ENCODE results near the gene SEPTIN6.
A peak's percentile ranks its signal among the peaks of the same experiment; 100 is the strongest.

SEPTIN6 gene

GRCh38 chrX:119655125-119655524 lies 37.8 kb downstream of the SEPTIN6 start:
- DNase-seq (ENCODE audit: low spot score): peak; percentile 47
- no peak for TF ChIP-seq CTCF (IDR thresholded peaks at IDR 0.05; ENCODE audit: borderline replicate concordance, control extremely low read depth, extremely low read depth, insufficient read depth, missing control alignments)
- in situ Hi-C loops (cut with MboI; ENCODE audit: low sequenced_read_pairs, unreplicated experiment): no loop called here

GRCh38 chrX:119654112-119654531 lies 38.8 kb downstream of the SEPTIN6 start:
- DNase-seq (ENCODE audit: low spot score): no peak
- in situ Hi-C loops (cut with MboI; ENCODE audit: low sequenced_read_pairs, unreplicated experiment): no loop called here
- TF ChIP-seq CTCF (IDR thresholded peaks at IDR 0.05; ENCODE audit: borderline replicate concordance, control extremely low read depth, extremely low read depth, insufficient read depth, missing control alignments): no peak

- no peak for TF ChIP-seq CTCF (IDR thresholded peaks at IDR 0.05; ENCODE audit: borderline replicate concordance, control extremely low read depth, extremely low read depth, insufficient read depth, missing control alignments)
- in situ Hi-C loops (cut with MboI; ENCODE audit: low sequenced_read_pairs, unreplicated experiment): no loop called here
- no peak for DNase-seq (ENCODE audit: low spot score)
These were observed 44.6 kb downstream of the SEPTIN6 start for GRCh38 chrX:119648421-119648775.

GRCh38 chrX:119647552-119648420 lies 45.2 kb downstream of the SEPTIN6 start:
- TF ChIP-seq CTCF (IDR thresholded peaks at IDR 0.05; ENCODE audit: borderline replicate concordance, control extremely low read depth, extremely low read depth, insufficient read depth, missing control alignments): no peak
- peak; percentile 71 for DNase-seq (ENCODE audit: low spot score)
- in situ Hi-C loops (cut with MboI; ENCODE audit: low sequenced_read_pairs, unreplicated experiment): no loop called here

GRCh38 chrX:119647089-119647488 lies 45.9 kb downstream of the SEPTIN6 start:
- DNase-seq (ENCODE audit: low spot score): no peak
- in situ Hi-C loops (cut with MboI; ENCODE audit: low sequenced_read_pairs, unreplicated experiment): no loop called here
- TF ChIP-seq CTCF (IDR thresholded peaks at IDR 0.05; ENCODE audit: borderline replicate concordance, control extremely low read depth, extremely low read depth, insufficient read depth, missing control alignments): no peak

- DNase-seq (ENCODE audit: low spot score): no peak
- no peak for TF ChIP-seq CTCF (IDR thresholded peaks at IDR 0.05; ENCODE audit: borderline replicate concordance, control extremely low read depth, extremely low read depth, insufficient read depth, missing control alignments)
- in situ Hi-C loops (cut with MboI; ENCODE audit: low sequenced_read_pairs, unreplicated experiment): no loop called here
These were observed 46.5 kb downstream of the SEPTIN6 start for GRCh38 chrX:119646515-119646914.
